ENCODE data around the gene KIR2DL3.
"Not testable (repeated sequence)": the region's sequence is repeated elsewhere in the genome, so short reads cannot be mapped to it uniquely, and the experiment has no call there.

Gene KIR2DL3

GRCh38 chr19:54738306-54738705 is at the start of gene KIR2DL3:
Gene KIR2DL3, plus strand, starts transcription at chr19:54738513. Its CDS starts 33 bp downstream, at chr19:54738546.
- not testable (repeated sequence) for DNase-seq

- DNase-seq, result no peak
Observed at GRCh38 chr19:54691582-54692297, 46.6 kb upstream of the KIR2DL3 start.

DNA sequence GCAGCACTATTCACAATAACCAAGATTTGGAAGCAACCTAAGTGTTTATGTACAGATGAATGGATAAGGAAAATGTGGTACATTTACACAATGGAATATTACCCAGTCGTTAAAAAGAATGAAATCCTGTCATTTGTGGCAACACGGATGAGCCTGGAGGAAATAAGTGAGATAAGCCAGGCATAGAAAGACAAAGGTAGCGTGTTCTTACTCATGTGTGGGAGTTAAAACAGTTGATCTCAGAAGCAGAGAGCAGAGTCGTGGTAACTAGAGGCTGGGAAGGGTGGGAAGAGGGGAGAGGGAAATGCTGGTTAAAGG is 46.1 kb upstream of the KIR2DL3 start:
- DNase-seq, result no peak

GRCh38 chr19:54694648-54695047 is 43.7 kb upstream of the KIR2DL3 start:
- no peak for DNase-seq

- DNase-seq, result no peak
Observed at GRCh38 chr19:54696117-54696548, 42.2 kb upstream of the KIR2DL3 start.

DNA sequence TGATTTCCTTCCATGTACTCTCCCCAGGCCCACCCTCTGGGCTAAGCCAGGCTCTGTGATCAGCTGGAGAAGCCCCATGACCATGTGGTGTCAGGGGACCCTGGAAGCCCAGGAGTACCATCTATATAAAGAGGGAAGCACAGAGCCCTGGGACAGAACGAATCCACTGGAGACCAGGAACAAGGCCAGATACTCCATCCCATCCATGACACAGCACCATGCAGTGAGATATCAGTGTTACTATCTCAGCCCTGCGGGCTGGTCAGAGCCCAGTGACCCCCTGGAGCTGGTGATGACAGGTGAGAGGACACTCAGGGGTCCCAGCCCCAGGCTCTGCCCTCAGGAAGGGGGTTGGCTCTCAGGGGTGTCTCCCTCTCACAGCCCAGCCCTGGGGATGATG is 41.5 kb upstream of the KIR2DL3 start:
- DNase-seq, result no peak

DNA sequence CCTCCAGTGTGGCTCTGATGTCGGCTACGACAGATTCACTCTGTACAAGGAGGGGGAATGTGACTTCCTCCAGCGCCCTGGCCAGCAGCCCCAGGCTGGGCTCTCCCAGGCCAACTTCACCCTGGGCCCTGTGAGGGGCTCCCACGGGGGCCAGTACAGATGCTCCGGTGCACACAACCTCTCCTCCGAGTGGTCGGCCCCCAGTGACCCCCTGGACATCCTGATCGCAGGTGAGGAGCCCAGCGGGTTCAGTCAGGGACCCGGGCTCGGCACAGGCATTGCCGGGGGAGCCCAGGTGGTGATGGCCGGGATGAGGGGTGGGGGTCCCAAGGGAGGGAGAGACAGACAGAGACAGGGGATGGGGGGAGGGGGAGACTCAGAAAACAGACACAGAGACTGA is 40.6 kb upstream of the KIR2DL3 start:
- not testable (repeated sequence) for DNase-seq

DNA sequence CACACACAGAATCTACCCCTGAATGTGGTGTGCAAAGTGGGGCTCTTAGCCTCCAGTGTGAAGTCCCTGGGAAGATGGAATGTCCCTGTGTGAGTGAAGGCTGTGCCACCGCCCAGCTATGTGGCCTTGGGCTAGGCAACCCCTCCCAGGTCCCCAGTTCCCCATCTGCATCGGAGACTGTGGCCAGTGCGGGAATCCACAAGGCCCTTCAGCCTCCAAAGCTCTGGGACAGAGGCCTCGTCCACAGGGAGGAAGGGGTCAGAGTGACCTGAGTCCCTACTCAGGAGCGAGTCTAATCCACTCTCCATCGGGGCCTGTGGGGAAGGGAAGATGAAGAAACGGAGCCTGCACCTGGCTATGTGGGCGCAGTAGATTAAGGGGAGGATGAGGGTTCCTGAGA is 33.4 kb upstream of the KIR2DL3 start:
- no peak for DNase-seq

DNA sequence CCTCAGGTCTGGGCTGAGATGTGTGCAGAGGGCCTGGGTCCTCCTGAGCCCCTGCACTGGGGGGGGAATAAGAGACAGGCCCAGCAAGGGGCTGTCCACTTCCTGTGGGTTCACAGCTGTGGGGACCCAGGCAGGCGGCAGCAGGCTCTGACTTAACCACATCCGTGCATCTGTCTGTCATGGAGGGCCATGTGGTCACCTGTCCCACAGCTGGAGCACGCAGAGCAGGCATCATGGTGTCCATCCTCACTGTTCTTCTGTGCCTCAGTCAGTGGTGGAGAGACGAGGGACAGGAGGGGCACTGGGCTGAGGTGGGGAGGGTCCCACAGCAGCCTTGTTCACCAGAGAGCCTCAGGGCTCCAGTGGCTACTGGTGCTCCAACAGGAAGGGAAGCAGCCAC is 30.4 kb upstream of the KIR2DL3 start:
- peak; percentile 19 for DNase-seq

- no peak for DNase-seq
Observed at GRCh38 chr19:54708781-54709180, 29.5 kb upstream of the KIR2DL3 start.

DNA sequence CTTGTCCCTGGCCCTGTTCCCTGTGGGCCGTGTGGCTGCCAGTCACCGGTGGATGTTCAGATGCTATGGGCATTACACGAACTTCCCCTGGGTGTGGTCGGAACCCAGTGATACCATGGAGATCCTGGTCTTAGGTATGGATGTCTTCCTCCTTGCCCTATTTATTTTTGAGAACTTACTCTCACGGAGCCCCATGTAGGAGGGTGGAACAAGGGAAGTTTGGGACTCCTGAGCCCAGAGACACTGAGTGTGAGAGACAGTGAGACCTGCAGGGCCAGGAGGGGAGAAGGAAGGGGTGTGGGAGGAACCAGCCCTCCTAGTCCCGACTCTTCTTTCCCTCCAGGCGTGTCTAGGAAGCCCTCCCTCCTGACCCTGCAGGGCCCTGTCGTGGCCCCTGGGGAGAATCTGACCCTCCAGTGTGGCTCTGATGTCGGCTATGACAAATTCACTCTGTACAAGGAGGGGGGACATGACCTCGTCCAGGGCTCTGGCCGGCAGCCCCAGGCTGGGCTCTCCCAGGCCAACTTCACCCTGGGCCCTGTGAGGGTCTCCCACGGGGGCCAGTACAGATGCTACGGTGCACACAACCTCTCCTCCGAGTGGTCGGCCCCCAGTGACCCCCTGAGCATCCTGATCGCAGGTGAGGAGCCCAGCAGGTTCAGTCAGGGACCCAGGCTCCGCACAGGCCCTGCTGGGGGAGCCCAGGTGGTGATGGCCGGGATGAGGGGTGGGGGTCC is 28.9 kb upstream of the KIR2DL3 start:
- no peak for DNase-seq

GRCh38 chr19:54709956-54710355 is 28.4 kb upstream of the KIR2DL3 start:
- DNase-seq, result not testable (repeated sequence)

DNA sequence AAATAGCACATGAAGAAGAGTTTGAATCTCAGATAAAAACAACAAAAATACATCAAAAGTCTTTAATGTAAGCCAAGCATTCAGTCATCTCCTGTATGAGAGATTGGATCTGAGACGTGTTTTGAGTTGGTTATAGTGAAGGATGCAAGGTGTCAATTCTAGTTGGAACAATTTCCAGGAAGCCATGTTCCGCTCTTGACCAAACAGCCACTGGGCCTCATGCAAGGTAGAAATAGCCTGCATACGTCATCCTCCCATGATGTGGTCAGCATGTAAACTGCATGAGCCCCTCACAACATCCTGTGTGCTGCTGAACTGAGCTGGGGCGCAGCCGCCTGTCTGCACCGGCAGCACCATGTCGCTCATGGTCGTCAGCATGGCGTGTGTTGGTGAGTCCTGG is 14.2 kb upstream of the KIR2DL3 start, which contains the start of gene KIR3DL3:
Gene KIR3DL3 (plus strand): TSS at position 301 of the 400 bp plus-strand sequence. CDS start 55 bp downstream, at position 356.
- DNase-seq, result no peak

DNA sequence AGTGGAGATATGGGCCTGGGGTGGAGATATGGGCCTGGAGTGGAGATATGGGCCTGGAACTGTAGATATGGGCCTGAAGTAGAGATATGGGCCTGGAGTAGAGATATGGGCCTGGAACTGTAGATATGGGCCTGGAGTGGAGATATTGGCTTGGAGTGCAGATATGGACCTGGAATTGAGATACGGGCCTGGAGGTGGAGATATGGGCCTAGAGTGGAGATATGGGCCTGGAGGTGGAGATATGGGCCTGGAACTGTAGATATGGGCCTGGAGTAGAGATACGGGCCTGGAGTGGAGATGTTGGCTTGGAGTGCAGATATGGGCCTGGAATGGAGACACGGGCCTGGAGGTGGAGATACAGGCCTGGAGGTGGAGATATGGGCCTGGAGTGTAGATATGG is 13.7 kb upstream of the KIR2DL3 start:
- DNase-seq, result no peak

GRCh38 chr19:54725321-54725720 is 13.0 kb upstream of the KIR2DL3 start:
- DNase-seq, result no peak

DNA sequence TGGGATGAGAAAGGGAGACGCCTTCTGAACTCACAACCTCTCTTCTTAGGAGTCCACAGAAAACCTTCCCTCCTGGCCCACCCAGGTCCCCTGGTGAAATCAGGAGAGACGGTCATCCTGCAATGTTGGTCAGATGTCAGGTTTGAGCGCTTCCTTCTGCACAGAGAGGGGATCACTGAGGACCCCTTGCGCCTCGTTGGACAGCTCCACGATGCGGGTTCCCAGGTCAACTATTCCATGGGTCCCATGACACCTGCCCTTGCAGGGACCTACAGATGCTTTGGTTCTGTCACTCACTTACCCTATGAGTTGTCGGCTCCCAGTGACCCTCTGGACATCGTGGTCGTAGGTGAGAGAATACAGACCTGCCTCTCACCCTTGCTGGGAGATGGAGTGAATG is 10.8 kb upstream of the KIR2DL3 start:
- no peak for DNase-seq

- no peak for DNase-seq
Observed at GRCh38 chr19:54728167-54728566, 10.1 kb upstream of the KIR2DL3 start.

DNA sequence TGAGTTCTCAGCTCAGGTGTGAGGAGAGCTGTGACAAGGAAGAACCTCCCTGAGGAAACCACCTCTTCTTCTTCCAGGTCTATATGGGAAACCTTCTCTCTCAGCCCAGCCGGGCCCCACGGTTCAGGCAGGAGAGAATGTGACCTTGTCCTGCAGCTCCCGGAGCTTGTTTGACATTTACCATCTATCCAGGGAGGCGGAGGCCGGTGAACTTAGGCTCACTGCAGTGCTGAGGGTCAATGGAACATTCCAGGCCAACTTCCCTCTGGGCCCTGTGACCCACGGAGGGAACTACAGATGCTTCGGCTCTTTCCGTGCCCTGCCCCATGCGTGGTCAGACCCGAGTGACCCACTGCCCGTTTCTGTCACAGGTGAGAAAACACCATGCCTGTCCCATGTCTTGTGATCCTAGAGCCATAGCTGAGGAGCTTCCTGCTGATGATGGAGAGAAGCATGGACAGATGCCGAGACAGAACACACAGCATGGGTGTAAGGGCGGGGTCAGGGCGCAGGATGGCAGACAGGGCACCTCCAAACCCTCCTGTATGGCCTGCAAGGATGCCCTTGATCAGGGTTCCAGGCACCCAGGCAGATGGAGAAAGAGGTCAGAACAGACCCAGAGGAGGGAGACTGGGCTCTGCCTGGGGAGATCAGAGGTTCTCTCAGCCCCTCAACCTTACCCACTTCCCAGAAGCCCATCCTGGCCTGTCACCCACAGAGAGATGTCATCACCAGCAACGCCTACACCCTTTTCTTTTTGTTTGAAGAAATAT is 8.7 kb upstream of the KIR2DL3 start:
- DNase-seq, result no peak

GRCh38 chr19:54731191-54731590 is 7.1 kb upstream of the KIR2DL3 start:
- no peak for DNase-seq

DNA sequence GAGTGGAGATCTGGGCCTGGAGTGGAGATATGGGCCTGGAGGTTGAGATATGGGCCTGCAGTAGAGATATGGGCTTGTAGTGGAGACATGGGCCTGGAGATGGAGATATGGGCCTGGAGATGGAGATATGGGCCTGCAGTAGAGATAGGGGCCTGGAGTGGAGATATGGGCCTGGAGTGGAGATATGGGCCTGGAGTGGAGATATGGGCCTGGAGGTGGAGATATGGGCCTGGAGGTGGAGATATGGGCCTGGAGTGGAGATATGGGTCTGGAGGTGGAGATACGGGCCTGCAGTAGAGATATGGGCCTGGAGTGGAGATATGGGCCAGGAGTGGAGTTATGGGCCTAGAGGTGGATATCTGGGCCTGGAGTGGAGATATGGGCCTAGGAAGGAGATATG is 402 bp downstream of the KIR2DL3 start:
- no peak for DNase-seq

DNA sequence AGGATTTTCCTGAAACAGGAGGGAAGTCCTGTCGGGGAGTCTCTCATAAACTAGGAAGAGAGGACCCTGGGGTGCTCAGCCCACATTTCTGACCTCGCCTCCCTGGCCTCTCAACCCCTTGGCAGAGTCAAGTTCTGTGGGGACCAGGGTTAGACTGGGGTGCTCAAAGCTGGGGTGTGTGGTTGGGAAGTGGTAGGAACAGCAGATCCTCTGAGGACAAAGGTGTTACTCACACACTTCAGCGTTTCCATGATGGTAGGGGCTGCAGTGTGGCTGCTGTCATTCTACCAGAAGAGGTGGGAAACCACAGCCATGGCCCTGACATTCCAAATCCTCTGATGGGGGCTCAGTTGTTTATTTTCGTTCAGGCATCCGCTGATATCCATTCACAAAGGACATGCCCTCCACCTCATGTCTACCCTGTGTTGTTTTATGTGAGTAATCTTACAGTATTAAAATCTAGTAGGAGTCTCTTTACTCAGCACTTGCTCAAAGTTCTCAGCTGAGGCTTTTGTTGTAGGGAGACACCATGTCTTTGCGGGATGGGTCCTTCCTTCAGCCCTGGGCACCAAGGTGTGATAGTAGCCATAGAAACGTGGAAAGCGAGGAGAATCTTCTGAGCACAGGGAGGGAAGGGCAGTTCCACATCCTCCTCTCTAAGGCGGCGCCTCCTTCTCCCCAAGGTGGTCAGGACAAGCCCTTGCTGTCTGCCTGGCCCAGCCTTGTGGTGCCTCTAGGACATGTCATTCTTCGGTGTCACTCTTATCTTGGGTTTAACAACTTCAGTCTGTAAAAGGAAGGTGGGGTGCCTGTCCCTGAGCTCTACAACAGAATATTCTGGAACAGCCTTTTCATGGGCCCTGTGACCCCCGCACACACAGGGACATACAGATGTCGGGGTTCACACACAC is 1.5 kb downstream of the KIR2DL3 start:
- no peak for DNase-seq

DNA sequence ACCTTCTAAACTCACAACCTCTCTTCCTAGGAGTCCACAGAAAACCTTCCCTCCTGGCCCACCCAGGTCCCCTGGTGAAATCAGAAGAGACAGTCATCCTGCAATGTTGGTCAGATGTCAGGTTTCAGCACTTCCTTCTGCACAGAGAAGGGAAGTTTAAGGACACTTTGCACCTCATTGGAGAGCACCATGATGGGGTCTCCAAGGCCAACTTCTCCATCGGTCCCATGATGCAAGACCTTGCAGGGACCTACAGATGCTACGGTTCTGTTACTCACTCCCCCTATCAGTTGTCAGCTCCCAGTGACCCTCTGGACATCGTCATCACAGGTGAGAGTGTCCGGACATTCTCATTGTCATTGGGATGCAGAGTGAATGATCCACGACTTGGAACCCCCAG is 3.6 kb downstream of the KIR2DL3 start:
- DNase-seq, result not testable (repeated sequence)

GRCh38 chr19:54744080-54744479 is 5.8 kb downstream of the KIR2DL3 start:
- DNase-seq, result not testable (repeated sequence)
